Dendritic cell treated with granulocyte-macrophage colony-stimulating factor and Interleukin-4, amounts not matched to agents 40 ng/mL and 50 ng/mL, for 4 days (primary cell): ENCODE results near the gene PBX2.
"Not testable (repeated sequence)": the region's sequence is repeated elsewhere in the genome, so short reads cannot be mapped to it uniquely, and the experiment has no call there.

Experiments used
- H3K27ac Mint-ChIP-seq: one replicate; pipeline ENCODE4 v1.8.0; 2022; ENCODE audit warnings: mild to moderate bottlenecking, mixed read lengths
- H3K27me3 Mint-ChIP-seq: one replicate; pipeline ENCODE4 v1.8.0; 2022; ENCODE audit warnings: mild to moderate bottlenecking, mixed read lengths
- H3K36me3 Mint-ChIP-seq: one replicate; pipeline ENCODE4 v1.8.0; 2022; ENCODE audit warnings: low read depth, mixed read lengths
- H3K4me1 Mint-ChIP-seq: one replicate; pipeline ENCODE4 v1.8.0; 2022; ENCODE audit warnings: low read depth, mixed read lengths
- H3K4me3 Mint-ChIP-seq: one replicate; pipeline ENCODE4 v1.8.0; 2022; ENCODE audit warnings: mild to moderate bottlenecking, moderate library complexity, mixed read lengths
- H3K9me3 Mint-ChIP-seq: one replicate; pipeline ENCODE4 v1.8.0; 2022; ENCODE audit warnings: mixed read lengths
- intact Hi-C: fragments of 100-400 bp; cut with micrococcal nuclease; formaldehyde crosslinking; loops from one replicate; pipeline ENCODE4 v1.15.0; 2022

PBX2 gene

DNA sequence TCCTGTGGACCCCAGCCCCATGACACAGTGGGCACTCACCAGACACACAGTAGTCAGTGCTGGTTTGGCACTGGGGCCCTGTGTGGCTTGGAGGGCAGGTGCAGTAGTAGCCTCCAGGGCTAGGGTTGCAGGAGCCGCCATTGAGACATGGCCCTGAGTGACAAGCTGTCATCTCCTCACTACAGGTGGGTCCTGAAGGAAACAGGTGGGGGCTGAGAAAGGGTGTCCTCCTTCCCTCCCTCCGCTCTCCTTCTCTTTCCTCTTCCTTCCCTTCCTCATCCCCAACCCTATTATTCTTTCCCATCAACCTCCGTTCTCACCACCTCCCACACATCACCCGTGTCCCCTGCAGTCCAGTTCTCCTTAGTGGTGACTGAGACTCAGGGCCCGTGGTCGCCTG lies 23.6 kb upstream of the PBX2 start:
- intact Hi-C loops, result no loop called here
- Mint-ChIP-seq H3K27me3 (peaks cover 2% of the 10 kb centered on the region), H3K4me1 (peaks cover 9% of the 10 kb centered on the region), H3K9me3 (no peaks in the 10 kb centered on the region), H3K4me3 (no peak overlapping the region), H3K27ac (no peak overlapping the region), H3K36me3 (no peaks in the 10 kb centered on the region)

DNA sequence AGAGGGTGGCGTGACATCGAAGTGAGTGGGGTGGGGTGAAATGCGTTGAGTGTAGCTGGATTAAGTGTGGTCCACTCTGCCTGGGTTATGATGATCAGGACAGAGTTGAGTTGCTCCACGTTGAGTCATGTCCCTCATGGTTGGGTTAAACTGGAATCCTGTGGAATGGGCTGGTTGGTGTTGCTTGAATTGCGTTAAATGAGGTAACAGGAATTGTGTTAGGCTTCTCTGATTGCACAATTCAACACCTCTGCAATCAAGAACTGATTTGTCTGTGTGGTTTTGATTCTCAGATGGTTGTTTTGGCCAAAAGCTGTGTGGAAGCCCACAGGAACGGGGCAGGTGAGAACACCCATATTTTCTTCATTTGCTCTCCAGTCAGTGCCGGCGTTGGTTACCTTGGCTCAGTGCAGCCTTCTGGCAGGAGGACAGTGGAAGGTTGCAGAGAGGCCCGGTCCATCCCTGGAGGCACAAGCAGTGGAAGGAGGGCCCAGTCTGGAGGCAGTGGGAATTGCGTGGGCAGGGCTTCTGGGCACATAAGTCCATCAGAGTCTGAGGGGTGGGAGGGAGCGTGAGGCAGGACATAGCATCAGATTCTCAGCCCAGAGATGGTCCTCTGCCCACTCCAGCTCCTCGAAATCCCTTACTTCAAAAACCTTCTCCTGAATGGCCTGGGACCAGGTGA lies 22.2 kb upstream of the PBX2 start:
- Mint-ChIP-seq H3K27me3 (peaks cover 5% of the 10 kb centered on the region), H3K4me1 (peaks cover 9% of the 10 kb centered on the region), H3K27ac (no peak overlapping the region), H3K4me3 (no peak overlapping the region), H3K9me3 (no peaks in the 10 kb centered on the region), H3K36me3 (no peaks in the 10 kb centered on the region)
- intact Hi-C loops, result no loop called here

DNA sequence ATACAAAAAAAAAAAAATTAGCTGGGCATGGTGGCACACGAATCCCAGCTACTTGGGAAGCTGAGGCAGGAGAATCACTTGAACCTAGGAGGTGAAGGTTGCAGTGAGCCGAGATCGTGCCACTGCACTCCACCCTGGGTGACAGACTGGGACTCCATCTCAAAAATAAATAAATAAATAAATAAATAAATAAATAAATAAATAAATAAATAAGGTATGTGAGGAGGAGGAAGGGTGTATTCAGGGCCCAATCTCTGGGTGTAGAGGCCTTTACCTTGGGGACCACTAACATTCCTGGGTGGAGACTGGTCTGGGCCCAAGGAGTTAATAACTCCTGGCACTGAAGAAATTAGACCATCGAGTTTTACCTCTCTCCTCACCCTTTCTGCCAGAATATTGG lies 21.4 kb upstream of the PBX2 start:
- intact Hi-C loops, H3K9me3 Mint-ChIP-seq, H3K36me3 Mint-ChIP-seq, H3K27ac Mint-ChIP-seq, H3K4me3 Mint-ChIP-seq, H3K27me3 Mint-ChIP-seq, H3K4me1 Mint-ChIP-seq: not testable (repeated sequence)

DNA sequence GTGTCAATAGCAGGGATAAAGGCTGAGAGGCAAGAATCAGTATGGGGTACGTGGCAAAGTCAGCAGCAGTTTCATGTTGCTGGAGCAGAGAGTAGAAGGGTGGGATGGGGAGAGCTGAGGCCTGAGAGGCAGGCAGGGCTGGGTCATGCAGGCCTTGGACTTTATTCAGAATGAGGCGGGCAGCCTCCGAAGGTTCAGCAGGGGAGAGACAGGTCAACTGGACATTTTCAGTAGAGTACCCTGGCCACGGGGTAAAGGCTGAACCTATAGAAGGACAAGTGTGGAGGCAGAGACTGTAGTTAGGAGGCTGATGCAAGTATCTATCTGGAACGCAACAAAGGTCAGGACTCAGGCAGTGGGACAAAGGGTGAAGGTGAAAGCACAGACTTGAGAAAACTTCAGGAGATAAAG lies 20.2 kb upstream of the PBX2 start:
- intact Hi-C loops, result no loop called here
- no peaks in the 10 kb centered on the region for H3K9me3 Mint-ChIP-seq
- no peak overlapping the region for H3K27ac Mint-ChIP-seq

DNA sequence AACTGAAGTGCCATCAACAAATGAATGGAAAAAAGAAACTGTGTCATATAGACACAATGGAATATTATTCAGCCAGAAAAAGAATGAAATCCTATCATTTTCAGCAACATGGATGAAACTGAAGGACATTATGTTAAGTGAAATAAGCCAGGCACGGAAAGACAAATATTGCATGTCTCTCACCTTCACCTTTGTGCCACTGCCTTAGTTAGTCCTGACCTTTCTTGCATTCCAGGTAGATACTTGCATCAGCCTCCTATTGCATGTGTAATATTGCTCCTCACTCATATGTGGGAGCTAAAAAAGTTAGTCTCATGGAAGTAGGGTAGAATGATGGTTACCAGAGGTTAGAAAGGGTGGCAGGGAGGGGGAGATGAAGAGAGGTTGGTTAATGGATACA lies 19.0 kb upstream of the PBX2 start:
- no peaks in the 10 kb centered on the region for H3K36me3 Mint-ChIP-seq
- H3K27me3 Mint-ChIP-seq, result peaks cover 16% of the 10 kb centered on the region
- no peaks in the 10 kb centered on the region for H3K9me3 Mint-ChIP-seq
- H3K4me1 Mint-ChIP-seq, result peaks cover 10% of the 10 kb centered on the region
- H3K4me3 Mint-ChIP-seq, result no peak overlapping the region
- intact Hi-C loops, result no loop called here
- no peak overlapping the region for H3K27ac Mint-ChIP-seq

More for the DNA sequence above, 20.2 kb upstream of the PBX2 start:
- no peaks in the 10 kb centered on the region for H3K36me3 Mint-ChIP-seq
- peaks cover 9% of the 10 kb centered on the region for H3K4me1 Mint-ChIP-seq
- no peak overlapping the region for H3K4me3 Mint-ChIP-seq
- peaks cover 9% of the 10 kb centered on the region for H3K27me3 Mint-ChIP-seq

DNA sequence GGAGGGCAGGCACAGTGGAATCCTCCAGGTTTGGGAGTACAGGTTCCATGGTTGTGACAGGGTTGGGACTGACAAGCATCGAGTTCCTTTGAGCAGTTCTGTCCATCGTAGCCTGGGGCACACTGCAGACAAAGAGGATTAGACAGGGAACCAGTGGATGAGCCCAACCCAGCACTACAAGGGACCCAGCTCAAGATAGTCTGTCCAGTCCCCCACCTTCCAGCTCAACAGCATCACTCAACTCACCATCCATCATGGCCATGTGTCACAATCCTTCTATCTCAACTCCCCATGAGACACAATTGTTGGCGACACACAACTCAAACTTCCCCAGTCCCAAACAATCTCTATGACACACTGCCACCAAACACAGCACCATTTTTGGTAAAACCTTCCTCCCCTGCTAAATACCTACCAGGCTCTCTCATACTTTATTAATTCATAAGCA lies 14.3 kb upstream of the PBX2 start:
- Mint-ChIP-seq H3K4me1 (peaks cover 5% of the 10 kb centered on the region), H3K27me3 (peaks cover 37% of the 10 kb centered on the region), H3K4me3 (no peak overlapping the region), H3K9me3 (no peaks in the 10 kb centered on the region), H3K36me3 (no peaks in the 10 kb centered on the region), H3K27ac (no peak overlapping the region)
- intact Hi-C loops, result no loop called here

DNA sequence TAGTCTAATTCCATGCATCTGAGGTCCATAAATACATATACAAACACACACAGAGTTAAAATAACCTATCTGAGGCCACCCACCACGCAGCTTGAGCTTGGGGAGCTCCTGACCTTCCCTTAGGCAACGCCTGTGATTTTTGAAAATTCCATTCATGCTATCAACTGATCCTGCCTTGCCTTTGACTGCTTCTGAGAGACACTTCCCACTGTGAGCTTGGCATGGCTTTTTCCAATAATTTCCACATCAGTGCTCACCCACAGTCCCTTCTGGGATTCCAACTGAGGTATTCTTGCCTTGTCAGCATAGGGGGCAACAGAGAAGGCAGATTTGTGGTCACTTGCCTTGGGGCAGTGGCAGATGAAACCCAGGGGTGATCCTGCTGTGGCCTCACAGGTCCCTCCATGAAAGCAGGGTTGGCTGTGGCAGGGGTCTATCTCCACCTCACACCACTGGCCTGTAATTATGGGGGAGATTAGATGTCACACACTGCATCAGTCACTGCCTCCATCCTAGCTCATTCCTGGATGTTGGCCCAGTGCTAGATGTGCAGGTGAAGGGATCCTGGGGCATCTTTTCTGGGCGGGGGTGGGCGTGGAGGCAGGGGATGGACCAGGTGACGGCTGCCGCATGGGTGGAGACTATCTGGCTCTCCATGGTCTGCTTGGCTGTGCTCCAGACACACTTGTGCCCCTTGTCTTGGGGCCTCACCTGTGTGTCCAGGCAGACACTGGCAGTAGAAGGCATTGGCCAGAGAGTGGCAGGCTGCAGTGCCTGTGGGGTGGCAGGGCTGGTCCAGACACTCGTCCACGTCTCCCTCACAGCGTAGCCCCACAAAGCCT lies 13.6 kb upstream of the PBX2 start:
- no peaks in the 10 kb centered on the region for H3K36me3 Mint-ChIP-seq
- intact Hi-C loops, result no loop called here
- no peak overlapping the region for H3K4me3 Mint-ChIP-seq

DNA sequence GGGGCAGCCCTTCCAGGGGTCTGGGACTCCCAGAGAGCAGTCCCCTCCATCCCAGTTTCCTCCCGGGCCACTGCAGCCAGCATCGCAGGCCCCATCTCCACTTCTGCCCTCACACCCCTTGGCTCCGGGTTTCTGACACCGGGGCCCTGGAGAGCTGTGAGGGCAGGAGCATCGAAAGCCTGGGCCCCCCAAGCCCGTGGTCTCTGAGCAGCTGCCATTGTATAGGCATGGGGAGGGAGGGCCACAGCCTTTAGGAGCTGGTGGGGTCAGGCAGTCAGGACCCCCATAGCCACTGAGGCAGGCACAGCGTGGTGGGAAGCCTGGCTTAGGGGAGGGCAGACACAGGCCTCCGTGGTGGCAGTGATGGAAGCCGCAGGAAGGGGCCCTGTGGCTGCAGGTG lies 12.2 kb upstream of the PBX2 start:
- H3K4me1 Mint-ChIP-seq, result peaks cover 9% of the 10 kb centered on the region
- H3K36me3 Mint-ChIP-seq, result peaks cover 1% of the 10 kb centered on the region
- intact Hi-C loops, result no loop called here
- H3K27ac Mint-ChIP-seq, result no peak overlapping the region
- peaks cover 33% of the 10 kb centered on the region for H3K27me3 Mint-ChIP-seq
- no peak overlapping the region for H3K4me3 Mint-ChIP-seq
- H3K9me3 Mint-ChIP-seq, result no peaks in the 10 kb centered on the region

More for the DNA sequence above, 13.6 kb upstream of the PBX2 start:
- H3K27ac Mint-ChIP-seq, result no peak overlapping the region
- H3K27me3 Mint-ChIP-seq, result peaks cover 37% of the 10 kb centered on the region
- peaks cover 5% of the 10 kb centered on the region for H3K4me1 Mint-ChIP-seq
- no peaks in the 10 kb centered on the region for H3K9me3 Mint-ChIP-seq

DNA sequence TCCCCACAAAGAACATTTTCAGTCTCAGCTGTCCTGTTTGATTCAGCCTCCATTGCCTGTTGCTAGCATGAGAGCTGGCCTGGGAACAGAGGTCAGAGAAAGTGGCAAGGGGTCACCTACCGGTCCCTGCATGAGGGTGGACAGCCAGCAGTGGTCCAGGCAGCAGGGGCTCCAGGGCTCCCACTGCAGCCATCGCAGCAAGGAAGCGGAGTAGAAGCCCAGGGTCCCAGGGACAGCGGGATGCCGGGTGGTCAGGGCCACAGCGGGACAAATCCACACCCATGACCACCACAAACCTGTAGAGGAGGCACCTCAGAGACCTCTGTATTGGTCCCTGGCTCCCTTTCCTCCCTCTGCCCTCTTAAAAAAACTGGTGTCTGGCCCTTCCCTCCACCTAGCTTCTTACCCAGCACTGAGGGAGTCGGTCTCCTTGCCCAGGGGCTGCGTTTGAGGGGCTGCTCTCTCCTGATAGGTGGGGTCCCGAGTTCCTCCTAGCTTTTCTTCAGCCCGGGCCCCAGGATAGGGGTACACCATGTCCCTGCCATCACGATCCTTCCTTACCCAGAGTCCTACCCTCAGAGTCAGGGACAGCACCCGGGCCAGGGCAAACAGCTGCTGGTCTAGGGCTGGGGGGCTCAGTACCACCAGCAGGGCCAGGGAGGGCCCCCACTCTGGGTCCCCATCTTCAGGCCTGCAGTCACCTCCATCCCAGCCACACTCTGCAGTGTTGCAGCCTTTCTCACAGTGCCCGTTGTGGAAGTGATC lies 10.9 kb upstream of the PBX2 start:
- intact Hi-C loops, result no loop called here
- Mint-ChIP-seq H3K36me3 (peaks cover 13% of the 10 kb centered on the region), H3K9me3 (no peaks in the 10 kb centered on the region), H3K4me1 (peaks cover 21% of the 10 kb centered on the region), H3K27me3 (peaks cover 30% of the 10 kb centered on the region), H3K27ac (peak overlapping the region; percentile 4), H3K4me3 (no peak overlapping the region)

DNA sequence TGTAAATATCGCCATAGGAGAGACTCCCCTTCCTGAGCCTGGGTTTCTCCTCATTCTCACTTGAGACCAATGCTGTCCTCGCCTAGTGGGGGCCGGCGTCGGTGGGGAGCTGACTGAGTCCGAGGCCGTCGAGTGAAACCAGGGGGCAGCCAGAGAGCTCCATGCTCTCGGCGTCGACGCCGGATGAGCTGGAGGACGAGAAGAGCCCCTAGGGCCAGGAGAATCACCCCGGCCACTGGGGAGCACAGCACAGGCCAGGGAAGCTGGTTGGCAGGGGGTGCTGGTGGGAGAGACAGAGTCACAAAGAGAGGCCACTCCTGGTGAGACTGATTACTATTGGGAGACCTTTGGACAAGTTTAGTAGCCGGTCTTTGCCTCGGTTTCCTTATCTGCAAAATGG lies 8.9 kb upstream of the PBX2 start:
- Mint-ChIP-seq H3K27ac (peak overlapping the region; percentile 99), H3K27me3 (peaks cover 20% of the 10 kb centered on the region), H3K4me1 (peaks cover 33% of the 10 kb centered on the region), H3K4me3 (no peak overlapping the region), H3K36me3 (peaks cover 13% of the 10 kb centered on the region), H3K9me3 (no peaks in the 10 kb centered on the region)
- intact Hi-C loops, result no loop called here

DNA sequence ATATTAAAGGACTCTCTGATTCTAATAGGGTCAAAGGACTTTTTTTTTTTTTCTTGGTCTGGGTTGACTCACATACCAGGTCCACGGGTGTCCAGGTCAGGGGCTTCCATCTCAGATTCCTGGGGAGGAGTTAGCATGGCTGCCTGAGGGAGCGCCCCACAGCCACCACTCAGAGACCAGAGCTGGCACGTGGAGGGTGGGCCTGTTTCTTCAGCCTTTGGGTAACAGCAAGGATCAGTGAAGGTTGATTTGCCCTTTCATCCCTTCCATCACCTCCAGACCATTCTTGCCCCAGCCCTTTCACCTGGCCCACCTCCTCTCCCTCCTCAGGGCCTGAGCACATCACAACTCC lies 8.3 kb upstream of the PBX2 start:
- peaks cover 13% of the 10 kb centered on the region for H3K36me3 Mint-ChIP-seq
- H3K27ac Mint-ChIP-seq, result peak overlapping the region; percentile 99
- H3K27me3 Mint-ChIP-seq, result peaks cover 14% of the 10 kb centered on the region
- intact Hi-C loops, result no loop called here
- H3K4me3 Mint-ChIP-seq, result no peak overlapping the region
- no peaks in the 10 kb centered on the region for H3K9me3 Mint-ChIP-seq
- peaks cover 38% of the 10 kb centered on the region for H3K4me1 Mint-ChIP-seq

DNA sequence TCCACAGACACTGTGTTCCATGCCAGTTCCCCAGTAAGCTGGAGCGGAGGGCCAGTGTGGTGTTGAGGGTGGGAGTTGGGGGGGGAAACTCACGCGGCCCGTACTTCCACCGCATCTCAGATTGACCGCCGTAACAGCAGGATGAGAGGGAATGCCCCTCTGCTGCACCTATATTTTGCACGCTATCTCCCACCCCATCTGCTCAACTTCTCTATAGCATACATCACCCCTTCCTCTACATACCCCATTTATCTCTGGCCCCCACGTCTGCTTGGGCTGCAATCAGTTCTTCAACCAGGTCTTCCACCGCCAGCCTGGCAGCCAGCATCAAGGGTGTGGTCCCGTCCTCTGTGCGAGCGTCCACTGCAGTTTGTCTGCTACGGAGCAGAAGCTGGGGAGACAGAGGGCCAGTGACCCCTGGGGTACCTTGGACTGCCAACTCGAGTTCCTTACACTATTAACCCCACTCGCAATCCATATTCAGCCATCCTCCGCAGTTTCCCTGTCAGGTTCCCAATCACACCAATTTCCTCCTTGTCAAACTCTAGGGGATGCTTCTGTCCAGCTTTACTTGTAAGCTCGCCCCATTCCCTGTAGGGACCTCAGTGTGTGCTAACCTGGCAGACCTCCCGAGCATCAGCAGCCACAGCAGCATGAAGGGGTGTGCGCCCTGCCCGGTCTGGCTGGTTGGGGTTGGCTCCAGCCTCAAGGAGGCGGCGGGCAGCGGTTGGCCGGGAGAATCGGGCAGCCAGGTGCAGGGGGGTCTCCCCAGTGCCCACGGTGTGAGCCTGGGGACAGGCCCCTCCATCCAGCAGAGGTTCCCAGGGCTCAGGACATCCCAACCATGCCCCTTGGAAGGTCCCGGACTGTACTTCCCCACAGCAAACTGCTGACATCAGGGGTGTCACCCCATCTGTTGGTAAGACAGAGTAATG lies 6.9 kb upstream of the PBX2 start:
- no peaks in the 10 kb centered on the region for H3K9me3 Mint-ChIP-seq
- H3K4me1 Mint-ChIP-seq, result peaks cover 52% of the 10 kb centered on the region
- H3K27me3 Mint-ChIP-seq, result peaks cover 13% of the 10 kb centered on the region
- H3K36me3 Mint-ChIP-seq, result peaks cover 21% of the 10 kb centered on the region
- peak overlapping the region; percentile 94 for H3K4me3 Mint-ChIP-seq
- H3K27ac Mint-ChIP-seq, result peak overlapping the region; percentile 99
- intact Hi-C loops, result no loop called here

DNA sequence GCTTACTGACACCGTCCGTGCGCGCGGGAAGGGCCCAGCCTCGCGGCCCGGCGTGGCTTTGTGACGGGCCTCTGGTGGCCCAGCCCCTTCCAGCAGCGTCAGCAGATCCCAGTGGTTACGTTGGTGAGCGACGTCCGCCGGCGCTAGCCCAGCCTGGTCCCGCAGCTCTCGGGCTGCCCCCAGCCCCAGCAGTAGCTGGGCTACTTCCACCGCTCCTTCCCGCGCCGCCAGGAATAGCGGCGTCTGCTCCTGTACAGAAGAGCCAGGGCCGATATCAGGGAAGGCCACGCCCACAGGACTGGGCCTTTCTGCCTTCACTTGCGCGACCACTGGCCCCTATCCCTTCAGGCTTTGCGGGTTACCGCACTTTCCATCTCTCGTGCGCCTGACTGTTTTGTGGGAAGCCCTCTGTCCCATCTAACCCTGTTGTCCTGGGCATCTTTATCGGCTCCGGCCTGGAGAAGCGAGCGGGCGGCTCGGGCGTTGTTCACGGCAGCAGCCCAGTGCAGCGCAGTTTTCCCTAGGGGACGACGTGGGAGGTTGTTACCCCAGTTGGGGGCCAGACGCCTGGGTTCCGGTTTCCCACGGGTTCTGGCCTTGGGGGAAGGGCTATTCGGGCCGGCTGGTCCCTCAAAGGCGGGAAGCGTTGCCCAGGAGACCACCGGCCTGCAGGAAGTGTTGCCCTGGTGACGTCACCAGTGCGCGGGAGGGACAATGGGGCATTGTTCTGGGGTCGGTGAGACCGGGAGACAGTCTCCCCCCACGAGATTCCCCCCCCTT lies 6.1 kb upstream of the PBX2 start:
- Mint-ChIP-seq H3K27me3 (peaks cover 9% of the 10 kb centered on the region), H3K4me3 (peak overlapping the region; percentile 94), H3K4me1 (peaks cover 61% of the 10 kb centered on the region), H3K27ac (peak overlapping the region; percentile 99), H3K9me3 (no peaks in the 10 kb centered on the region), H3K36me3 (peaks cover 29% of the 10 kb centered on the region)
- intact Hi-C loops, result loop anchor here (1.0 to 2.0 kb wide), 2 partner anchors 18 to 77 kb away; partner anchors contain the start of gene RNF5
